GM19193 (cell line): ENCODE results near the gene FARP1.

Experiments
- POLR2A ChIP-seq: IDR thresholded peaks from 4 replicates; pipeline ENCODE4 v1.6.1; 2011; ENCODE audit not compliant: insufficient read depth, insufficient read length; ENCODE audit errors: extremely low read depth

The FARP1 gene

GRCh38 chr13:98452851-98453843, 310.3 kb downstream of the FARP1 start:
- TF ChIP-seq POLR2A, result no peak

- no peak for TF ChIP-seq POLR2A
Measured at GRCh38 chr13:98454389-98454881, 311.5 kb downstream of the FARP1 start.

GRCh38 chr13:98456413-98456845, 313.5 kb downstream of the FARP1 start:
- TF ChIP-seq POLR2A, result no peak

GRCh38 chr13:98457053-98457452, 314.2 kb downstream of the FARP1 start:
- no peak for TF ChIP-seq POLR2A

- no peak for TF ChIP-seq POLR2A
Measured at GRCh38 chr13:98458431-98458830, 315.5 kb downstream of the FARP1 start.

DNA sequence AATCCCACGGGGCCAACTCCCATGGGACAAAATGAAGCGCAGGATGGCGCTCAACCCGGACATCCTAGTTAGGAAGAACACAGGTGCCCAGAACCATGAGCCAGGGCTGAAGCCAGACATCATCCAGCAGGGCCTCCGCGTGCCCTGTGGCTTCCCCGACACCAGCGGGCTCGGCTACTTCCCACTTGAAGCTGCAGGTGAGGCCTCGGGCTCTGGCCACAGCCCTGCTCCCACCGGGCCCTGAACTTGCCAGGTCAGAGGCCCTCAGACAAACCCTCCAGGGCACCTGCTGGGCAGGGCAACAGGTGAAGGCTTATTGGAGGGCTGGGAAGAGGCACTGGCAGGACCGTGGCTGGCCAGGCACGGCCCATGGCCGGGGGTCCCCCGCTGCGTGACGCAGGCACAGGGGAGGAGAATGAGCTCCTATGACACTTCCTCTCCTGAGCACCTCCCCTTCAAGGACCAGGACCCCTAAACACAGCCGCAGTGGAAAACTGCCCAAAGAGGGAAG, 316.3 kb downstream of the FARP1 start:
- no peak for TF ChIP-seq POLR2A

- no peak for TF ChIP-seq POLR2A
Measured at GRCh38 chr13:98459721-98460370, 317.0 kb downstream of the FARP1 start.

DNA sequence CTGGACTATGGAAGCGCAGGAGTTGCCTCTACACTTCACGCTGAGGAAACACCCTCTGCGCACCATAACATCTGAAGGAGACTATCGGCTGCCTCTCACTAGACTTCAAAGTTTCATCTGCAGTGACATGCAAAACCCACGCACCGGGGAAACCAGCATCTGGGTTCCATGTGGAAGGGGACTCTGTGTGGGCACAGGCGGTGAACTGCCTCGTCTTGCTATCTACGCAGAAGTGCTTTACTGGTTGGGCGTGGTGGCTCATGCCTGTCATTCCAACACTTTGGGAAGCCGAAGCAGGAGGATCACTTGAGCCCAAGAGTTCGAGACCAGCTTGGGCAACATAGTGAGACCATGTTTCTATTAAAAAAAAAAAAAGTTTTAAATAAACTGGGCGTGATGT, 317.6 kb downstream of the FARP1 start:
- no peak for TF ChIP-seq POLR2A

GRCh38 chr13:98461486-98462240, 318.8 kb downstream of the FARP1 start:
- no peak for TF ChIP-seq POLR2A

- no peak for TF ChIP-seq POLR2A
Measured at GRCh38 chr13:98462241-98462882, 319.5 kb downstream of the FARP1 start.

GRCh38 chr13:98462946-98463345, 320.1 kb downstream of the FARP1 start:
- no peak for TF ChIP-seq POLR2A

- TF ChIP-seq POLR2A, result no peak
Measured at GRCh38 chr13:98466634-98467236, 323.8 kb downstream of the FARP1 start.

GRCh38 chr13:98467263-98467985, 324.5 kb downstream of the FARP1 start:
- no peak for TF ChIP-seq POLR2A
